Measurements from ENCODE around the gene DNPH1. TPM values are rescaled to one million over a fixed set of nuclear protein-coding genes. Genes with fewer than 3 reads are reported as not detected.

DNPH1 gene
- total and polyA plus RNA-seq, 2 of the 8 experiments (the other 6 are each of a cell fraction or from before 2014, with no cell fraction given), result 33.9 to 134 TPM

DNA sequence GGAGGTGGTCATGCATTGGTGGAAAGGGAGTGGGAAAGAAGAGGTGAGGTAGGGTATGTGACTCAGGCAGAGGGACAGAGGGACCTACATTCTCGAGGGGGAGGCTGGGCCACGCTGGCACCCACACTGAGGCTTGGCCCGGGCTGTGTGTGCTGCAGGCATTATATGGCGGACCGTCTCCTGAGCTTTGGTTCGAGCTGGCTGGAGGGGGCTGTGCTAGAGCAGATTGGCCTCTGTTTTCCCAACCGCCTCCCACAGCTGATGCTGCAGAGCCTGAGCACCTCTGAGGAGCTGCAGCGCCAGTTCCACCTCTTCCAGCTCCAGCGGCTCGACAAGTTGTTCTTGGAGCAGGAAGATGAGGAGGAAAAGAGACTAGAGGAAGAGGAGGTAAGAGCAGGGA is 23.4 kb downstream of the DNPH1 start (continued):
- no peak for TF ChIP-seq NRF1 (IDR thresholded peaks at IDR 0.05; ENCODE audit: low read depth, low read length)
